Measurements from ENCODE around the gene ABHD13.
"Not testable (repeated sequence)": the region's sequence is repeated elsewhere in the genome, so short reads cannot be mapped to it uniquely, and the experiment has no call there.

The ABHD13 gene

DNA sequence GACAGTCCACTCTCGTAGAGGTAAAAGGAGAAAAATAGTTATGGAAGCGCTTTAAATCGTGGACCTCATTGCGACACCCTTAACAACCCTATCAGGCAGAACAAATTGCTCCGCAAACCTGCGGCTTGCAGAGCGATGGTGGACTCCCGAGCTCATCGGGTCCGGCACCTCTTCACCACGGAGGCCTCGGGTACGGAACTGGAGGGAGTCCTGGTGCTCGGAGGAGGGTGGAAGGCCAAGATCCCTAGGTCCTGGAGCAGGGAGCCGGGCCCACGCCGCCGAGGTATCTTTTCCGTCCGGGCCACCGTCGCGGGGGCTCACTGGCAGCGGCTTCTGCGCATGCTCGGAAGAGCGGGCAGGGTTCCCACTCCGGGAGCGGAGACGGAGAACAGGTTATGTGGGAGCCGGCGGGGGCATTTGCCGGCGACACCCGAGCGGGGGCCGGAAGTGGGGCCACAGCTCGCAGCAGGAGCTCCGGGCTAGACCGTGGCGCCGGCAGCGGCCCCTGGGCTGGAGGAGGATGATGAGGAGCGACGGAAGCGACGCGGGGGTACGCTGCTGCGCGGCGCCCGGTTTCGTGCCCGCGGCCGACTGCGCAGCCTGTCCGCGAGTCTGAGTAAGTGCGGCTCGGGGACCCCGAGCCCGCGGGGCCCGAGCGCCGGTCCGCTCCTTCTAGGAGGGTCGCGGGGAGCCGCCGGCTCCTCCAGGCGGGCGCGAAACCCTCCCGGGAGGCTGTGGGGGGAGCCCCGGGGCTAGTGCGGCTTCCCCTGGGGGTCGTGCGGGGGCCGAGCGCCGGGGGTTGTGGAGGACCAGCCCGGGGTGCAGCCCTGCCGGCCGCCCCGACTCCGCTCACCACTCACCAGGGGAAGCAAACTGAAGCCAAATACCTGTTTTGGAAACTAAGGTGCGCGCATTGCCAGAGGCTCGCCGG is at the start of gene ABHD13:
TSS of gene ABHD13 (plus strand) at position 349 of the 931 bp plus-strand sequence. CDS start 10,827 bp downstream, outside the sequence.
- DNase-seq (ENCODE audit: low read depth in 4 of 4, low spot score in 1 of 4): peak; percentile 76 to 83 (median 82)

DNA sequence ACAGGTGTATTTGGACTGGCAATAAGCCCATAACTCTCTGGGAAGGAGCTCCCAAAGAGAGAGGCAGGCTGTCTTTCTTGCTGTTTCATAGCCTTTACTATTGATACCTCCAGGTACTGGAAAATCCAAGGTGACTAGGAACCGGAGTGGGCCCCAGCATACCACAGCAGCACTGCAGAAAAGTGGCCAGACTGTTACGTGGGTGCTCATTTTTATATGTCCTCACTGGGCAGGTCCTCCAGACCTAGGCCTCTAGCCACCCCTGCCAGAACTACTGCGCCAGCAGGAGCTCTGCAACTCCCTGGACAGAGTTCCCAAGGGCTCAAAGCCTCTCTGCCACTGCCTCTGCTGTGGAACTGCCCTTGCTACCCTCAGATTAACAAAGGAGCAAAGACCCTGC is 49.3 kb upstream of the ABHD13 start:
- DNase-seq (ENCODE audit: low read depth in 4 of 4, low spot score in 1 of 4): no peak

GRCh38 chr13:108176685-108177274 is 41.4 kb upstream of the ABHD13 start:
- DNase-seq (ENCODE audit: low read depth in 4 of 4, low spot score in 1 of 4): peak in 3 of 4 experiments; percentile 23 to 36 (median 35)

DNA sequence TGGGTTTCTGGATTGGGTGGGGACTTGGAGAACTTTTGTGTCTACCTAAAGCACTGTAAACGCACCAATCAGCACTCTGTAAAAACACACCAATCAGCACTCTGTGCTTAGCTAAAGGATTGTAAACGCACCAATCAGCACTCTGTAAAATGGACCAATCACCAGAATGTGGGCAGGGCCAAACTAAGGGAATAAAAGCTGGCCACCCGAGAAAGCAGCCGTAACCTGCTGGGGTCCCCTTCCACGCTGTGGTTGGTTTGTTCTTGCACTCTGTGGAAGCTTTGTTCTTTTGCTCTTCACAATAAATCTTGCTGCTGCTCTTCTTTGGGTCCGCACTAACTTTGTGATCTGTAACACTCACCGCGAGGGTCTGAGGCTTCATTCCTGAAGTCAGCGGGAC is 40.1 kb upstream of the ABHD13 start:
- no peak for DNase-seq (ENCODE audit: low read depth in 4 of 4, low spot score in 1 of 4)

- no peak for DNase-seq (ENCODE audit: low read depth in 4 of 4, low spot score in 1 of 4)
These were observed 35.5 kb upstream of the ABHD13 start for GRCh38 chr13:108182652-108183051.

GRCh38 chr13:108185223-108185622 is 33.0 kb upstream of the ABHD13 start:
- no peak for DNase-seq (ENCODE audit: low read depth in 4 of 4, low spot score in 1 of 4)

GRCh38 chr13:108188260-108188659 is 29.9 kb upstream of the ABHD13 start:
- DNase-seq (ENCODE audit: low read depth in 4 of 4, low spot score in 1 of 4): no peak

- DNase-seq (ENCODE audit: low read depth in 4 of 4, low spot score in 1 of 4): no peak
These were observed 27.3 kb upstream of the ABHD13 start for GRCh38 chr13:108190897-108191296.

GRCh38 chr13:108193806-108194205 is 24.4 kb upstream of the ABHD13 start:
- no peak for DNase-seq (ENCODE audit: low read depth in 4 of 4, low spot score in 1 of 4)

DNA sequence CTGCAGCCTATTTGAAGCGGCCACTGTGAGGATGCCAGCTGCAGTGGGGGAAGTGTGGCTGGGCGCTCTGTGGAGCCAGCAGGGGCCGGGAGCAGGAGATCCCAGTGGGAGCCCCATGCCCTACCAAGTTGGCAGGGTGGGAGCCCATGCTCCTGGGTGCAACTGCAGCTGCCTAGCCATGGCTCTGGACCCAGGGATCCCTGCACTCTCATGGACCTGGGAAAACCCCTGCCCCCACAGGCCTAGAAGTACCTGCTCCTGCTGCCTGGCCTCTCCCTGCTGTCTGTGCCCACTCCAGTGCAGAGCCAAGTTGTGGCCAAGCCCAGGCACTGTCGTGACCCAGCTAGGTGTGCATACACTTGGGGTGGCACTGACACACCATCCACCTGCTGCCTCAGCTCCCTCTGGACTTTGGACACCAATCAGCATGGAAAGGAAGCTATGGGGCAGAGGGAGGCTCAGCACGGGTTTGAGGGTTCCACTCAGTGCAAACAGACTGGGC is 23.7 kb upstream of the ABHD13 start:
- DNase-seq (ENCODE audit: low read depth in 4 of 4, low spot score in 1 of 4): no peak

DNA sequence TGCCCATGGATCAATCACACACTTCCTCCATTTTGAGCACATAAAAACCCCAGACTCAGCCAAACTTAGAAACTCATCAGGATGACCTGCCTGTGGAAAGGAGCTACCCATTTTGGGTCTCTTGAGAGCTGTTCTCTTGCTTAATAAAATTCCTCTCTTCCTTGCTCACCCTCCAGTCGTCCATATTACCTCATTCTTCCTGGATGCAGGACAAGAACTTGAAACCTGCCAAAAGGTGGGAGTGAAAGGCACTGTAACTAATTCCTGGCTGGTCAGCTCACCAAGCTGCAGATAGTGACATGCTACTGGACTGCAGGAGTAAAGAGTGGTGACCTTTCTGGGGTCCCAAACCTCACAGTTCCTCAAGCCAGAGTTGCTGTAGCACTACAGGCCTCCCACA is 23.0 kb upstream of the ABHD13 start:
- DNase-seq (ENCODE audit: low read depth in 4 of 4, low spot score in 1 of 4): no peak

GRCh38 chr13:108195861-108196260 is 22.3 kb upstream of the ABHD13 start:
- DNase-seq (ENCODE audit: low read depth in 4 of 4, low spot score in 1 of 4): no peak

GRCh38 chr13:108200781-108201398 is 17.3 kb upstream of the ABHD13 start:
- DNase-seq (ENCODE audit: low read depth in 4 of 4, low spot score in 1 of 4): no peak

DNA sequence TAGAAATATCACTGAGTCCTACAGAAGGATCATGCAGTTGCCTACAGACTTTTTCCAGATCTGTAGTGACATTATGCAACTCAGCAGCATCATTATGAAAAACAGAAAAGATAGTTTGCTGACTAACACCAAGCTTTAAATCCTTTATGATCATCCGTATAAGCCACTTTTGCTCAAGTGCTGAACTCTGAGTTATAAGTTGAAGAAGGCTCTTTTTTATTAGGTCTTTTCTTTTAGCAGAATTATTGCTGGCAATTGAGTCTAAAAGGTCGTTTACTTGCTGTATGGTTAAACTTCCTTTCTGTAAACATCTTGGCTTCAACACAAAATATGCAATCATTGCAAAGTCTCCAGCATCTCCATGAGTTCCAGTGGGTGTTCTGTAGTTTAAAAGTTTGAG is 7.6 kb upstream of the ABHD13 start:
- no peak for DNase-seq (ENCODE audit: low read depth in 4 of 4, low spot score in 1 of 4)

DNA sequence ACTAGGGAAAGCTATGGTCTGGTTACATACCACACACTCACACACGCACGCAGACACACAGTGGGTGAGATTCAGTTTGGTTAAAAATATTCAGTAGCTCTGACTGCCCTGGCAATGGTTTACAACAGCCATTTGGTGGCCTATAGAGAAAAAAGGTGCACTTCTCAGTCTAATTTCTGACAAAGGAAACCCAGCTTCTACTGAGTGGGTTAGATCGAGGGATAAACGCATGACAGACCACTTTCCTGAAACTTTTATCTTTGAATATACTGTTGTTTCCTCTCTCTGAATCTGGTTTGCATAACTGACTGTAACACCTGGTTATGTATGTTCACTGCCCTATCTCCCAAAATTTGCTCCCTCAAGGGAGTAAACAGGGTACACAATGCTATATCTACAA is 5.3 kb upstream of the ABHD13 start:
- no peak for DNase-seq (ENCODE audit: low read depth in 4 of 4, low spot score in 1 of 4)

GRCh38 chr13:108213946-108214345 is 4.2 kb upstream of the ABHD13 start:
- DNase-seq (ENCODE audit: low read depth in 4 of 4, low spot score in 1 of 4): no peak

GRCh38 chr13:108214441-108215271 is 3.5 kb upstream of the ABHD13 start:
- DNase-seq (ENCODE audit: low read depth in 4 of 4, low spot score in 1 of 4): no peak

DNA sequence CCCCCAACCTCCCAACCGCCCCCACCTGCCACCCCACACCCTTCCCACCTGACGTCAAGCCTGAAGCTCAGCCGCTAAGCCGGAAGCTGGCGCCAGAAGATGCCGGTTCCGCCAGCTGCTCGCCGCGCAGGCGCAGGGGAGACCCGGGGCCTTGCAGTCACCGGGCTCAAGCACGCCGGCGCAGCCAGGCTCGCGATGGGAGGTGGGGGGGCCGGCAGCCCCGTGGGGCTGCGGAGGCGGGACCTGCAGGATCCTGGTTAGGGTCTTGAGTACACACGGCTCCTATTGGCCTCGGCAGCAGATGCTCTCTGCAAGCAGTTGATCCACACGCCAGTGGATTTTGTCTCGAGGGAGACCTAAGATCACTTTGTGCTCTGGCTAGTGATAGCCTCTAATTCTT is 2.8 kb upstream of the ABHD13 start, which contains the start of gene LIG4:
TSS of gene LIG4 (minus strand) at position 101 of the 400 bp plus-strand sequence. CDS start 4,268 bp downstream, outside the sequence.
- peak; percentile 74 to 89 (median 80) for DNase-seq (ENCODE audit: low read depth in 4 of 4, low spot score in 1 of 4)

DNA sequence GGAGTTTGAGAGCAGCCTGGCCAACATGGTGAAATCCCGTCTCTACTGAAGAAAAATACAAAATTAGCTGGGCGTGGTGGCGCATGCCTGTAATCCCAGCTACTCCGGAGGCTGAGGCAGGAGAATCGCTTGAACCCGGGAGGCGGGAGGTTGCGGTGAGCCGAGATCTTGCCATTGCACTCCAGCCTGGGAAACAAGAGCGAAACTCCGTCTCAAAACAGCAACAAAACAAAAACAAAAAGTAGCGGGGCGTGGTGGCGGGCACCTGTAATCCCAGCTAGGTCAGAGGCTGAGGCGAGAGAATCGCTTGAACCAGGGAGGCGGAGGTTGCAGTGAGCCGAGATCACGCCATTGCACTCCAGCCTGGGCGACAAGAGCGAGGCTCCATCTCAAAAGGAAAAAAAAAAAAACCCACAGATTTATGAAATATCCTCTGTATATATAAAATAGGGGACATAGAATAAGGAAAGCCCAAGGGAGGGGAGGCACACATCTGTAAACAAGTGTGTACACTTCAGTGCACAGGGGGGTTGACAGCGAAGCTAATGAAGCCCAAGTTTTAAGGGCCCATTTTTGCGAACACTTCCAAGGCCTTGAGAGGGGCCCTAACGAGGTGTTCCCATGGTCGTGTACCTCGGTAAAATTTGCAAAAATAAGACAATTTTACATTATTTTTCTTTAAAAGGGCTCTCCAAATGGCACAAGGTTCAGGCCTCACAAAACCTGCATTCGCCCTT is 717 bp upstream of the ABHD13 start:
- not testable (repeated sequence) for DNase-seq (ENCODE audit: low read depth in 4 of 4, low spot score in 1 of 4)

DNA sequence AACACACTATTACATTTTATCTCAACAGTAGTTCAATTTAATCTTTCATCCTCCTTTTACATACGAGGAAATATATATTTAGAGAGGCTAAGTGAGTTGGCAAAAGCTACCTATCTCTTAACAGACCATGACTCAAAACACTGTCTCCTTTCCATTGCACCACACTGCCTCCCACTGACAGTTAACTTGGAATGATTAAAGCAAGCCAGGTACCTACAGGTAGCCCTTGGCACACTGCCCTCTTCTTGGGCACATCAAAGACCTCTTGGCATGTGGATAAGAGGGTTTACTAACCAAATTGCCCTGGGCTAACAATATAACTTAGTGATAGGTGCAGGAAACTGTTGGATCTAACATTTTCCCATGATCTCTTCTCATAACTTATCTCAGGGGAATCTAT is 1.8 kb downstream of the ABHD13 start:
- no peak for DNase-seq (ENCODE audit: low read depth in 4 of 4, low spot score in 1 of 4)
